Measurements from ENCODE around the gene ATP6V0A1.

- TF ChIP-seq CTCF (conservative IDR thresholded peaks at IDR 0.05) (no peak), EZH2 (IDR thresholded peaks at IDR 0.05; ENCODE audit: low read depth) (no peak)
These were observed 34.6 kb downstream of the ATP6V0A1 start for GRCh38 chr17:42493319-42493718.
